ENCODE results near the gene C20orf173.
"Not testable (repeated sequence)": the region's sequence is repeated elsewhere in the genome, so short reads cannot be mapped to it uniquely, and the experiment has no call there.

Gene C20orf173

DNA sequence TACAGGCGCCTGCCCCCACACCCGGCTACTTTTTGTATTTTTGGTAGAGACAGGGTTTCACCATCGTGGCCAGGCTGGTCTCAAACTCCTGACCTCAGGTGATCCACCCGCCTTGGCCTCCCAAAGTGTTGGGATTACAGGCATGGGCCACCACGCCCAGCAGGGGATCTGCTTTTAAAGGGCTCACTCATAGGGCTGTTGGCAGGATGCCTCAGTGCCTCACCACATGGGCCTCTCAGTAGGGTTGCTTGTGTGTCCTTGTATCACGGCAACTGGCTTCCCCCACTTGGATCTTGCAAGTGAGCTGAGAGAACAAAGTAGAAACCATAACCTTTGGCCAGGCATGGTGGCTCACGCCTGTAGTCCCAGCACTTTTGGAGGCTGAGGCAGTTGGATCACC is 15.5 kb upstream of the C20orf173 start:
- not testable (repeated sequence) for DNase-seq

DNA sequence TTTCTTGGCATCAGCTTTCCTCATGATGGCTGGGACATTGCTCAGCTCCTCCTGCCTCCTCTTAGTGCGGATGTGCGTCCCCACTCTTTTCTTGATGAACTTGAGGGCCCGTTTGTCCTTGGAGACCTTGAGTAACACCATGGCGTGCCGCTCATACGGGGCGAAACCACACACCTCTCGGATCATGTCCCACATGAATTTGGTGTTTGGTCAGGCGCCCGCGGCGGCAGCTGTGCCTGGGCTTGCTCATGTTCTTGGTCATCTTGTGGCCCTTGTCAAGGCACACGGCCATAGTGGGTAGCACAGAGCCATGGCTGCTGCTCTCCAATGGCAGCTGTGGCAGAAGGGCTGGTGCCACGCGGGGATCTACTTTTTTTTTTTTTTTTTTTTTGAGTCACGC is 15.0 kb upstream of the C20orf173 start:
- DNase-seq: no peak

DNA sequence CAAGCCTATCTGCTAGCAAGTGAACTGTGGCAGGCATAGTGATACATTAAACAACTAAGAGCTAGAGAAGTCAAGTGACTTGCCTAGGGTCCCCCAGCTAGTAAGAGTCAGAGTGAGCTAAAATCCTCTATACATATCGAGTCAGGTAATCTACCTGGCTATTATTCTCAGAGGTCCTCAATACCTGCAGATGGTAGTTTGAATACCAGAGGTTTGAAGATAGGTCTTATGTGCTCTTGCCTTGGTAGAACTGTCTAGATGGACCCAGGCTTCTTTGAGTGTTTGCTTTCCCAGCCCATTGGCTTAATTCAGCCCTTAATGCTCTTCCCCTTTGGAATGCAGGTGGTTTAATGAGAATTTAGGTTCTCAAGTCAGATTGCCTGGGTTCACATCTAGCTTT is 13.5 kb upstream of the C20orf173 start:
- DNase-seq: no peak

DNA sequence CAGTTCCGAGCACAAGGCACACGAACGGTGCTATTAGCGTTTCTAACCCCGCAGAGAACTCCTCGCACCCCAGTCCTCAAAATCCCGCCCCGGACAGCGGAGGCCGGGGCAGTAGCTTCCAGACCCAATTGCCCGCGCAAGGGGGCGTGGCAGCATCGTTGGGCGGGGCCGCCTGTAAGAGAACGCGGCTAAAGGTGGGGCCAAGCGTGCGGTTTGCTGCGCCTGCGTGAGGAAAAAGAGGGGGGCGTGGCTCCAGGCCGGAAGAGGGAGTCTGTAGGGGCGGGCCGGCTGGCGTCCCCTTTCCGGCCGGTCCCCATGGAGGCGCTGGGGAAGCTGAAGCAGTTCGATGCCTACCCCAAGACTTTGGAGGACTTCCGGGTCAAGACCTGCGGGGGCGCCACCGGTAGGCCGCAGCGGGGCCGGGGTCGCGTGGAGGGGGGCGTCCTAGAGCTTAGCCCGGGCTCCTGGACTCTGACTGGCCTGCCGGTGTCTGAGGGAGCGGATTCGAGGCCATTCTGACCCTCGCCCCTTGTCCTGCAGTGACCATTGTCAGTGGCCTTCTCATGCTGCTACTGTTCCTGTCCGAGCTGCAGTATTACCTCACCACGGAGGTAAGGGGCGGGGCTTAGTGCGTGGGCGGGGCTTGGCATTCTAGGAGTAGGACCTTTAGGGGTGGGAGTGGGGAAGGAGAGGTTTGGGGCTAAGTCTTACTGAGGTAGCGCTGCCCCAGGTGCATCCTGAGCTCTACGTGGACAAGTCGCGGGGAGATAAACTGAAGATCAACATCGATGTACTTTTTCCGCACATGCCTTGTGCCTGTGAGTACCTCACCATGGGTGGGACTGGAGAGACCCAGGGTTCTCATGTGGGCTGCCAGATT is 12.6 kb upstream of the C20orf173 start, which contains the start of gene ERGIC3:
TSS of gene ERGIC3 (plus strand) at position 296 of the 880 bp plus-strand sequence. CDS start at position 316, 20 bp downstream.
- DNase-seq: peak; percentile 98

DNA sequence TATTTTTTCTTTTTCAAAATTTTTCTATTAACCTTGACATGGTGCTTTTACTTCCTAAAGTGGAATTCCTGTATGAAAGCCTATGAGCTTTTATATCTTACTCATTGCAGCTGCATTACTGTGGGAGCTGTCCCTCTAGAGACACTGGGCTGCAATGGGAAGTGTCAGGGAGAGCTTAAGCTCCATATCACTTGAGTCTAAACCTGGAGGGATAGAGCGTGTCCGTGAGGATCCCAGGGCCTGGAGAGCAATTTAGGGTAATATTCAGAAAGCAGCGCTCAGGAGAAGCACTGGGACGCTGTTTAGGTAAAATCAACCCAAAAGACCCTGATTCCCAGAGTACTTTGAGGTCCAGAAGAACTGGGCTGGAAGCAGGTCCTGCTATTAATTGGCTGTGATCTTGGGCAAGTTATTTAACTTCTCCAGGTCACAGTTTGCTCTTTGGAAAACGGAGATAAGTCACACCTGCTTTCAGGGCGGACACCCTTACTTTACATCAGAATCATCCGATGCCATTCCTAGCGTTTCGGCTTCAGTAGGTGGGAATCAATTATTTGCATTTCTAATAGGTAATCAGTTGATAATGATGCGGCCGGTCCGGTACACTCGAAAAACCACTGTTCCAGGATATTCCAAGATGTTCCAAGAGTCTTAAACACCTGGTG is 11.8 kb upstream of the C20orf173 start:
- DNase-seq: no peak

DNA sequence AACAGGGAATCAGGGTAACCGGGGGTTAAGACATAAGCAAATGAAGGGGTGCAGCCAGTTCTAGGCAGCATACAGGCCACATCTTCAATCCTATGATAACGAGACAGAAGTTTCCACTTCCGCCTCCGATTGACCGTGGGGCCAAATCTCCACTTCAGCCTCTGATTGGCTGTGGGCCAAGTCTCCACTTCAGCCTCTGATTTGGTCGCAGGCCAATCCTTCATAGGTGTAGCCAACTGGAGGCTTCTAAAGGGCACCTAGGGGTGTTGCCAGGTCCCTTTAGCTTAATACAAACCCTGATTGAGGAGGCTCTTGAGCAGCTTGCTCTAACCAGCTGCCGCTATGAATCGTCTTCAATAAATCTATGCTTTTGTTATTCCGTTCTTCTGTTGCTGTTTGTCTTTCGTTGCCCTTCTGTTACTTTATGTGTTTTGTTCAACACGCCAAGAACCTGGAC is 10.3 kb upstream of the C20orf173 start:
- DNase-seq: no peak

DNA sequence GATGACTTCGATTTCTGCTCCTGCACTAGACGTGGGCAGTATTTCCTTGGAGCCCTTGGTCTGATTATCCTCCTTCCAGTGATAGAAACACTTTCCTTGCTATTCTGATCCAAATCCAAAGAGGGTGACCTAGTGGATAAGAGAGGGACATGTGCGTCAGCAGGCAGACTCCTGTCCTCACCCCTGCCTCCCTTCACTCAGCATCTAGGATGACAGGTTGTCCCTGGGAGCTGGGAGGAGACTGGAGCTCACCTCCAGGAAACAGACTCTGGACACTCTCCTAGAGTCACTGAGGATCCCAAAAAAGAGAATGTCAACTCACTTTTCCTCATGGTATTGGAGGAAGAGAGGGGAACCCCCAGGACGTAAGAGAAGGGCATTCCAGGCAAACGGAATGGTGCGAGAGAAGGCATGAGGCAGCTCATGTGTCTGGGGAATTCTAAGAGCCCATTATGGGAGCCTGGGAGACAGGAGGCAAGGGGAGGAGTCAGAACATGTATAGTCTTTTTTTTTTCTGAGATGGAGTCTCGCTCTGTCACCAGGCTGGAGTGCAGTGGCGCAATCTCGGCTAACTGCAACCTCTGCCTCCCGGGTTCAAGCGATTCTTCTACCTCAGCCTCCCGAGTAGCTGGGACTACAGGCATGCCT is 2.2 kb downstream of the C20orf173 start:
- DNase-seq: no peak

DNA sequence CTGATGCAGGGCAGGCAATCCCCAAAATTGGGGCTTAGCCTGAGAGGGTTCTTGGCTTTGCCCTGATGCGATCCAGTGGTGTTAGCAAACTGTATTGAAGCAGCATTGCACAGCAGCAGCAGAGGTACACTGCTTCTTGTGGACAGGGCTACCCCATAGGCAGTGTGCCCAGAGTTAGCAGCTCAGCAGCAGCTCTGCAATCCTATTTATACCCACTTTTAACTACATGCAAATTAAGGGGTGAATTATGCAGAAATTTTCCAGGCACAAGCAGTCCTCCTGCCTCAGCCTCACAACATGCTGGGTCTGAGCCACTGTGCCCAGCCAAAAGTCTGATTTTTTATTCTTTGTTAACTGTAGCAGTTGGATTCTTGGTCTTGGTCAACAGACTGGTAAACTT is 3.8 kb downstream of the C20orf173 start:
- no peak for DNase-seq

DNA sequence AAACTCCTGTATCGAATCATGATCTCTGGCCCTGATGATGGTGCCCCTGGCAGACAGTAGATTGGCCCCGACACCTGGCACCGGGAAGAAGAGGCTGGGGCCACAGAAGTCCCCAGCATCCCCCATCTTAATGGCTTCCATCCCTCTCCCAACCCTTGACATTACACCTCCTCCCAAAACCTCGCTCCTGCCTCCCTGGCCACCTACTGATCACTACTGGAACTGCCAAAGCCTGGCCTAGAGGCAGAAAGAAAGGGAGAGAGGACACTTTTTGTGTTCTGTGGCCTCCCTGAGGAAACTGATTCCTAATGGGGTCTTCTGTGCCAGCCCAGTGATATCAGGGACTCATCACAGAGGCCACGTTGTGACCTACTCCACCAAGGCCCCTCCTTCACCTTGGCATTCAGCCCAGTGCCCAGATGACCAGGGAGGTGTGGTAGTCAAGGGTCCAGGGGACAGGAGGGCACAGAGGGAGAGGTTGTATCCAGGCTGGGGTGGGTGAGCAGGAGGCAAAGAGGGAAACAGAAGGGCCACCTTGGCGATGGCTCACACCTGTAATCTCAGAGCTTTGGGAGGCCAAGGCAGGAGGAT is 6.1 kb downstream of the C20orf173 start:
- peak; percentile 21 for DNase-seq

DNA sequence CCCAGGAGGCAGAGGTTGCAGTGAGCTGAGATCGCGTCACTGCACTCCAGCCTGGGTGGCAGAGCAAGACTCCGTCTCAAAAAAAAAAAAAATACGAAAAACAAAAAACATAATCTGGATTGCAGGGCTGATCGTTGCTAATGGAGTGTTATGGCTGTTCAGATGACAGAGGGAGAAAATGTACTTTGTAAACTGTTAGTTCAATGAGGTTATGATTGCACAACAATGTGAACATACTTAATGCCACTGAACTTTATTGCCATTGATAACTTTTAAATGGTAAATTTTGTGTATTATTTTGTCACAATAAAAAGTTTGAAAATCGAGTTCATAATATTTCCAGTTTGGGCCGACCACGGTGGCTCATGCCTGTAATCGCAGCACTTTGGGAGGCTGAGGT is 10.5 kb downstream of the C20orf173 start:
- DNase-seq: no peak

DNA sequence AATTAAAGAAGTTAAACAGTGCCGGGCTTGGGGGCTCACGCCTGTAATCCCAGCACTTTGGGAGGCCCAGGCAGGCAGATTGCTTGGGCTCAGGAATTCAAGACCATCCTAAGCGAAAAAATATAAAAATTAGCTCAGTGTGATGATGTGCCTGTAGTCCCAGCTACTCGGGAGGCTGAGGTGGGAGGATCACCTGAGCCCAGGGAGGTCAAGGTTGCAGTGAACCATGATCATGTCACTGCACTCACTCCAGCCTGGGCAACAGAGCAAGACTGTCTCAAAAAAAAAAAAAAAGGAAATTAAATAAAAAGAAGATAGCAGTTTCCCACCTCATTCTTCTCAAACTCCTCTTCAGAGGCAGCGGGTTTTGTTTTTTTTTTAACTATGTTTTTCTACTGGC is 11.7 kb downstream of the C20orf173 start:
- DNase-seq: not testable (repeated sequence)

DNA sequence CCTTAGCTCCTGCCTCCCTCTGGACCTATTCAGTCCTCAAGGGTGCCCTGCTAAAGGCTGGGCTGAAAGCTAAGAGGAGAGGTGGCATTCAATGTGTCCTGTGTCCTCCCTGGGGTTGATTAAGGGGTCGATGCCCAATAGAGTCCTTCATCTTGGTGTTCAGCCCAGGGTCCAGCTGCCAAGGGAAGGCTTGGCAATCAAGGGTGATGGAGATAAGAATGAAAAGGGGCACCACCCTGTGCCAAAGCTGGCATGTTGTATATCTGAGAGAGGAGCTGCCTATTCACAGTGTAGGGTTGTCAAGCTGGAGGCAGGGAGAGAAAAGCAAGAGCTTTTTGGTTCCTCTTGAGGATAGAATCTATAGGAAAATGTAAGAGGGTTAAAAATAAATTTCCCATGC is 12.3 kb downstream of the C20orf173 start:
- no peak for DNase-seq

DNA sequence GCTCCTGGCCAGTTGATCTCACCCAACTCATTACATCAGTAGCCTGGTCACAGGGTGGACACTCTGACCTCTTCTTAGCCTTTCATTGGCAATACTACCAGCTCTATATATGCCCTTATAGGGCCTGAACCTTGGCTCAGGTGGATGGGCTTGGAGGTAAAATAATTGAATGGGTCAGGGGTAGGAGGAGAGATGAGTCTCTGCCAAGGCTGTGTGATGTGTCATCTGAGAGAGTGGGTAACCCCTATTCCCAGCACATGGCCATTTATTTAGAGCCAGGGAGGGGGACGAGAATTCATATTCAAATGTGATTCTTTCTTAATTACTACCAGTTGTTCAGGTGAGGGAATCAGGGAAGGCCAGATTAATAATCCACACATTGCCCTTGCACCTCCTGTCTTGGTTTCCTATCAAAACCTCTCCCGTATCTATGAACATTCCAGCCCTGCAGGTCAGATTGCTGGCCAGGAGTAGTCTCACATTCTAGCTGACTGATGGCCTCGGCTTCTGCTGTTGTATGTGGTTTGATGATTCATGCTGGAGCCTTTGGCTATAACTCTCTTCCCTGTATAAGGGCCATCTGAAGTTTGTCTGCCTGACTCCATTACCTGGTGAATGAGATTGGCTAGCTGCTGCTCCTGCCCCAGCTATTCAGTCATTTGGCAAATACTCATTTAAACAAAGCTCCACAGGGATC is 13.4 kb downstream of the C20orf173 start:
- DNase-seq: no peak

DNA sequence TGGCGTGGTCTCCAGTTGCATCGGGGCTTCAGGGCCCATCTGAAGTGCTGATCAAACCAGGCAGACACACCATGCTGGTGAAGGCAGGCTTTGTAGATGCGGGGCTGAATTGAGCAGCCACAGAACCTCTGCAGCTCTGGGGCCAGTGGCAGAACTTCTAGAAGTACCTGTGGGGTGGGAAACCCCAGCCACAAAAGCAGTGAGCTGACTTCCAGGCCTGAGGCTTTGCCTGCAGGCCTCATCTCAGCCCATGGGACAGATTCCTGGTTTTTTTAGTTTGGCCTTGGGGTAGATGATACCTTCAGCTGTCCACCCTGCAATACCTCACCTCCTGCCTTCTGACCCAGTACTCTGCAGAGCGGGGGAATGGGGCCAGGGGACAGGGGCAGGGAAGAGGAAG is 14.1 kb downstream of the C20orf173 start:
- no peak for DNase-seq

DNA sequence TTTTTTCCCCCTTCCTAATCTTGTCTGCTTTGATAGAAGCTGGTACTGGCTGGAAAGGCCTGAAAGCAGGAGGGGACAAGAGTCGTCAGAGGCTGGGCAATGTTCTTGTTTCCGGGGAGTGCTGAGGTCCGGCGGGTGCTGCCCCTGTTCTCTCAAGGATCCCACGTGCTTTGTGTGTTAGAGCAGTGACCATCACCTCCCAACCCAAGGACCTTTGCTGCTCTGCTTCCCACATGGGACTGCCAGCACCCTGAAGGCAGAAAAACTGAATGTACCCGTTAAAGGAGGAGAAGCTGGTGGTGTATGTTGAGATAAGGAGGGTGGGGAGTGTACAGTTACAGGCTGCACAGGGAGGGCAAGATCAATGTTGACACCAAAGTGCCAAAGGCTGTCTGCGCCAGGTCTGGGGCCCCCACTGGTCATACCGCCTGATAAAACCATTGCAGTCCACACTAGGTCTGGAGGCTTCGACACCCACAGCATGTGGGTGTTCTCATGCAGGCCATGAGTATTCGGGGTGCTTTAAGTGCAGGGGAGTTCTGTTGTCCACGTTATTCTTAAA is 15.0 kb downstream of the C20orf173 start:
- DNase-seq: no peak

DNA sequence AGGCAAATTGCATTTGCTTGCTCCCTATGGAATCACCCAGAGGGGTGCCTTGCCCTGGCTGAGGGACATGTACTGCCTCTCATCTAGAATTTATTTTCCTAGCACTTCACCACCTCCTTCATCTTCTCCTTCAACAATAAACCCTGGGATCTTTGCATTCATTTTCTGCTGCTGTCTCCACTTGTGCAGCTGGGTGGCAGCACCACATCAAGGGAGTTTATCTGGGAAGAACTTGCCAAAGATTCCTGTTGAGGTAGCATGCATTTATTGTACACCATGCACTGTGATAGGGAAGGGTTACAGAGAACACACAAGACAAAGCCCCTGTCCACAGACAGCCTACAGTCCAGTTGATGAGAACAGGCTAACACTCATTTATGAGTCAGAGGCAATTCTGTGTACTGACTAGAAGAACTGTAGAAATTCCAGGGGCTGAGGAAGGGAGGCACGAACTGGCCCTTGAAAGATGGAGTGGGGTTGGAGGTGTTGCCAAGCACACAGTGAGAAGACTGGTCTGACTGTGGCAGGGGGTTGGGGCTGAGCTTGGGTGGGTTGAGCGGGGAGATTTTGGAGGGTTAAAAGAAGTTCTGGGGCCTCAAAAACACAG is 17.5 kb downstream of the C20orf173 start:
- no peak for DNase-seq

DNA sequence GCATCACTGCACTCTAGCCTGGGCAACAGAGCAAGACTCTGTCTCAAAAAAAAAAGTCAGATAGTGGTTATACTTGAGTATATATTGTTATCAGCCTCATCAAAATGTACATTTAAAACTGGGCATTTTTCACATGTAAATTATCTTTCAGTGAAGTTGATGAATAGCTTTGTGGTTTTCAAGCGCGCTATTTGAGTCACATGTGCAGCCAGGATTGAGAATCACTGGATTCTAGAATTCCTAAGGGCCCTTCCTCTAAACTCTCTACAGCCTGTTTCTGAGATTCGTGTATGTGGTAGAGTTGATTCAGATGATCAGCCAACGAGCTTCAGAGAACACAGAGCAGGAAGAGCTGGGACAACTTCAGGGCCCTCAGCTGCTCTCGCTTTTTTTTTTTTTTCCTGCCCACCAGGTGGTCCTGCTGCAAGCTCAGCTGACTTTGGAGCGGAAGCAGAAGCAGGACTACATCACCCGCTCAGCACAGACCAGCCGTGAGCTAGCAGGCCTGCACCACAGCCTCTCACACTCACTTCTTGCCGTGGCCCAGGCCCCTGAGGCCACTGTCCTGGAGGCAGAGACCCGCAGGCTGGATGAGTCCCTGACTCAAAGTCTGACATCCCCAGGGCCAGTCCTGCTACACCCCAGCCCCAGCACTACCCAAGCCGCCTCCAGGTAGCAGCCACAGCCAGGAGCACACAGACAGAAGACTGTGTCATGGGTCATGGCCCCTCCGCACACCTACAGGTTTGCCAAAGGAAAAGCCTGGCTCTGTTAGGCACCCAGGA is 18.3 kb downstream of the C20orf173 start:
- no peak for DNase-seq

DNA sequence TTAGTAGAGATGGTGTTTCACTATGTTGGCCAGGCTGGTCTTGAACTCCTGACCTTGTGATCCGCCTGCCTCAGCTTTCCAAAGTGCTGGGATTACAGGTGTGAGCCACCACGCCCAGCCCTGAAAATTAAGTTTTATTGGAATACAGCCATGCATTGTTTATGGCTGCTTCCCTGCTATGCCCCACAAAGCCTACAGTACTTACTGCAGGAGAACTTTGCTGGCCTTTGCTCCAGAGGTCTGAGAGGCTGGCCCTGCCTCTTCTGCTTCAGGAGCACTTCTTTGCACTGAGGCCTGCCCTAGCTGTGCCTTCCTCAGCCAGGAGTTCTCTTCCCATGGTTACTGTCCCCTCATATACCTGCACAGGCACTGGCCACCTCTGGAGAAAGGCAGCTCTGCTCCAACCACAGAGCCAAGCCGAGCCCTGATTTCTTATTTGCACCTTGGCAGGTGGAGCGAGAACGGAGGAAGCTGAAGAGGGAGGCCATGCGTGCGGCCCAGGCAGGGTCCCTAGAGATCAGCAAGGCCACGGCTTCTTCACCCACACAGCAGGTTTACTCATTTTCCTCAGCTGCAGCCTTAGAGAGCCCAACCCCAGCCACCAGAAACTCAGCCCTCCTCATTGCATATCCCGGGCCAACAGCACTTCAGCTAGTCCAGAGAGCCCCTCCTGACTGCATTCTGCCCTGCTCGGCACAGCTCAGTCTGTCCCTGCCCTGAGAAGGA is 20.8 kb downstream of the C20orf173 start:
- no peak for DNase-seq

DNA sequence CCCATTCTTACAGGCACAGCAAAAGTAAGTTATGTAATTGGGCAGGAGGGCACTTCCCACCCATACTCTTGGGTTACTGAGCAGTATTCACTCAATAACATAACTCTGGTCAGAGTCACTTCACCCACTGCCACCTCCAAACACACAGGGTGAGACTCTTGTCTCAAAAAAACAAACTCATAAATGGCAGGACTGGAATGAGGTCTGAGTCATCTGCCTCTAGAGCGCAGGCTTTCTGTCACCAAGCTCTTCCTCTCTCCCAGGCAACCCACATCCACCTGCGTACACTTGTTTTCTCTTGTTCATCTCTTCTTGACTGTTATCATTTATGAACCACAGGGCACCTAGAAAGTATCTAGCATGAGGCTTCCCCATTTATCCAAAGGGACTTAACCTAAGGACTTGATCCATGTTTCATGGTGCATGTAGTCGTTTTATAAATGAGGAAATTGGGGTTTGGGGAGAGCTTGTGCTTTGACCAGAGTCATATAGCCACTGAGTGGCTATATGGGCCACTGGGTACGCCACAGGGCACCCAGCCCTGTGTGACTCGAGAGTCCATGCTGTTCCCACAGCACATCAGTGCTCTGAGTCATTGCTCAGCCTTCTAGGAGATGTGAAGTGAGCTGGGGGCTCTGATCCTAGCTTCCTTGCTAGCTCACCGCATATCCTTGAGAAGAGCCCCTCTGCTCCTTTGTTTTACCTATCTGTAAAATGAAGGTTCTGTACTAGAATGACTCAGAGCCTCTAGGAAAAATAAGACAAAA is 22.4 kb downstream of the C20orf173 start:
- no peak for DNase-seq
